Measurements from ENCODE around the gene NTRK3.

Gene NTRK3

GRCh38 chr15:88232771-88233201 lies 23.8 kb downstream of the NTRK3 start:
- no peak overlapping the region for H3K4me3 ChIP-seq (ENCODE audit: insufficient read depth, low read depth, low read length, poor library complexity, severe bottlenecking)
- no peaks in the 10 kb centered on the region for H3K36me3 ChIP-seq (ENCODE audit: control insufficient read depth, insufficient read depth, low read length)
- no peak overlapping the region for H3K27ac ChIP-seq (ENCODE audit: insufficient read depth, low read length, poor library complexity, severe bottlenecking)
- H3K4me1 ChIP-seq (ENCODE audit: control insufficient read depth, insufficient read depth, low read length, poor library complexity, severe bottlenecking) = no peaks in the 10 kb centered on the region
- H3K27me3 ChIP-seq (replicated peaks; ENCODE audit: control insufficient read depth, insufficient read depth, low read length, poor library complexity, severe bottlenecking) = no peaks in the 10 kb centered on the region
- H3K9me3 ChIP-seq (ENCODE audit: control insufficient read depth, low read length) = no peaks in the 10 kb centered on the region
- no peak for DNase-seq

- H3K36me3 ChIP-seq (ENCODE audit: control insufficient read depth, insufficient read depth, low read length) = no peaks in the 10 kb centered on the region
- H3K4me1 ChIP-seq (ENCODE audit: control insufficient read depth, insufficient read depth, low read length, poor library complexity, severe bottlenecking) = no peaks in the 10 kb centered on the region
- H3K27ac ChIP-seq (ENCODE audit: insufficient read depth, low read length, poor library complexity, severe bottlenecking) = no peak overlapping the region
- no peak for DNase-seq
- H3K4me3 ChIP-seq (ENCODE audit: insufficient read depth, low read depth, low read length, poor library complexity, severe bottlenecking) = no peak overlapping the region
- H3K27me3 ChIP-seq (replicated peaks; ENCODE audit: control insufficient read depth, insufficient read depth, low read length, poor library complexity, severe bottlenecking) = no peaks in the 10 kb centered on the region
- H3K9me3 ChIP-seq (ENCODE audit: control insufficient read depth, low read length) = no peaks in the 10 kb centered on the region
Measured at GRCh38 chr15:88231909-88232644, 24.5 kb downstream of the NTRK3 start.

- no peak for DNase-seq
- Histone ChIP-seq H3K36me3 (ENCODE audit: control insufficient read depth, insufficient read depth, low read length) (no peaks in the 10 kb centered on the region), H3K9me3 (ENCODE audit: control insufficient read depth, low read length) (no peaks in the 10 kb centered on the region), H3K4me3 (ENCODE audit: insufficient read depth, low read depth, low read length, poor library complexity, severe bottlenecking) (no peak overlapping the region), H3K27me3 (replicated peaks; ENCODE audit: control insufficient read depth, insufficient read depth, low read length, poor library complexity, severe bottlenecking) (no peaks in the 10 kb centered on the region), H3K27ac (ENCODE audit: insufficient read depth, low read length, poor library complexity, severe bottlenecking) (no peak overlapping the region), H3K4me1 (ENCODE audit: control insufficient read depth, insufficient read depth, low read length, poor library complexity, severe bottlenecking) (no peaks in the 10 kb centered on the region)
Measured at GRCh38 chr15:88230823-88231222, 25.7 kb downstream of the NTRK3 start.

GRCh38 chr15:88225461-88225860 lies 31.1 kb downstream of the NTRK3 start:
- H3K4me3 ChIP-seq (ENCODE audit: insufficient read depth, low read depth, low read length, poor library complexity, severe bottlenecking) = no peak overlapping the region
- no peaks in the 10 kb centered on the region for H3K9me3 ChIP-seq (ENCODE audit: control insufficient read depth, low read length)
- no peak for DNase-seq
- H3K4me1 ChIP-seq (ENCODE audit: control insufficient read depth, insufficient read depth, low read length, poor library complexity, severe bottlenecking) = no peaks in the 10 kb centered on the region
- H3K36me3 ChIP-seq (ENCODE audit: control insufficient read depth, insufficient read depth, low read length) = no peaks in the 10 kb centered on the region
- no peak overlapping the region for H3K27ac ChIP-seq (ENCODE audit: insufficient read depth, low read length, poor library complexity, severe bottlenecking)
- no peaks in the 10 kb centered on the region for H3K27me3 ChIP-seq (replicated peaks; ENCODE audit: control insufficient read depth, insufficient read depth, low read length, poor library complexity, severe bottlenecking)

GRCh38 chr15:88223084-88223483 lies 33.5 kb downstream of the NTRK3 start:
- DNase-seq = no peak
- H3K27me3 ChIP-seq (replicated peaks; ENCODE audit: control insufficient read depth, insufficient read depth, low read length, poor library complexity, severe bottlenecking) = no peaks in the 10 kb centered on the region
- no peaks in the 10 kb centered on the region for H3K4me1 ChIP-seq (ENCODE audit: control insufficient read depth, insufficient read depth, low read length, poor library complexity, severe bottlenecking)
- H3K9me3 ChIP-seq (ENCODE audit: control insufficient read depth, low read length) = no peaks in the 10 kb centered on the region
- no peaks in the 10 kb centered on the region for H3K36me3 ChIP-seq (ENCODE audit: control insufficient read depth, insufficient read depth, low read length)
- H3K27ac ChIP-seq (ENCODE audit: insufficient read depth, low read length, poor library complexity, severe bottlenecking) = no peak overlapping the region
- H3K4me3 ChIP-seq (ENCODE audit: insufficient read depth, low read depth, low read length, poor library complexity, severe bottlenecking) = no peak overlapping the region

GRCh38 chr15:88221836-88222235 lies 34.7 kb downstream of the NTRK3 start:
- no peaks in the 10 kb centered on the region for H3K36me3 ChIP-seq (ENCODE audit: control insufficient read depth, insufficient read depth, low read length)
- H3K4me1 ChIP-seq (ENCODE audit: control insufficient read depth, insufficient read depth, low read length, poor library complexity, severe bottlenecking) = no peaks in the 10 kb centered on the region
- no peaks in the 10 kb centered on the region for H3K9me3 ChIP-seq (ENCODE audit: control insufficient read depth, low read length)
- H3K4me3 ChIP-seq (ENCODE audit: insufficient read depth, low read depth, low read length, poor library complexity, severe bottlenecking) = no peak overlapping the region
- H3K27ac ChIP-seq (ENCODE audit: insufficient read depth, low read length, poor library complexity, severe bottlenecking) = no peak overlapping the region
- H3K27me3 ChIP-seq (replicated peaks; ENCODE audit: control insufficient read depth, insufficient read depth, low read length, poor library complexity, severe bottlenecking) = no peaks in the 10 kb centered on the region
- no peak for DNase-seq

- no peaks in the 10 kb centered on the region for H3K27me3 ChIP-seq (replicated peaks; ENCODE audit: control insufficient read depth, insufficient read depth, low read length, poor library complexity, severe bottlenecking)
- no peak for DNase-seq
- H3K4me3 ChIP-seq (ENCODE audit: insufficient read depth, low read depth, low read length, poor library complexity, severe bottlenecking) = no peak overlapping the region
- no peaks in the 10 kb centered on the region for H3K4me1 ChIP-seq (ENCODE audit: control insufficient read depth, insufficient read depth, low read length, poor library complexity, severe bottlenecking)
- no peak overlapping the region for H3K27ac ChIP-seq (ENCODE audit: insufficient read depth, low read length, poor library complexity, severe bottlenecking)
- no peaks in the 10 kb centered on the region for H3K9me3 ChIP-seq (ENCODE audit: control insufficient read depth, low read length)
- no peaks in the 10 kb centered on the region for H3K36me3 ChIP-seq (ENCODE audit: control insufficient read depth, insufficient read depth, low read length)
Measured at GRCh38 chr15:88220443-88221335, 35.9 kb downstream of the NTRK3 start.

- Histone ChIP-seq H3K4me3 (ENCODE audit: insufficient read depth, low read depth, low read length, poor library complexity, severe bottlenecking) (no peak overlapping the region), H3K27me3 (replicated peaks; ENCODE audit: control insufficient read depth, insufficient read depth, low read length, poor library complexity, severe bottlenecking) (no peaks in the 10 kb centered on the region), H3K36me3 (ENCODE audit: control insufficient read depth, insufficient read depth, low read length) (no peaks in the 10 kb centered on the region), H3K4me1 (ENCODE audit: control insufficient read depth, insufficient read depth, low read length, poor library complexity, severe bottlenecking) (no peaks in the 10 kb centered on the region), H3K27ac (ENCODE audit: insufficient read depth, low read length, poor library complexity, severe bottlenecking) (no peak overlapping the region), H3K9me3 (ENCODE audit: control insufficient read depth, low read length) (no peaks in the 10 kb centered on the region)
- no peak for DNase-seq
Measured at GRCh38 chr15:88219623-88220022, 36.9 kb downstream of the NTRK3 start.

- Histone ChIP-seq H3K27me3 (replicated peaks; ENCODE audit: control insufficient read depth, insufficient read depth, low read length, poor library complexity, severe bottlenecking) (no peaks in the 10 kb centered on the region), H3K9me3 (ENCODE audit: control insufficient read depth, low read length) (no peaks in the 10 kb centered on the region), H3K4me3 (ENCODE audit: insufficient read depth, low read depth, low read length, poor library complexity, severe bottlenecking) (no peak overlapping the region), H3K27ac (ENCODE audit: insufficient read depth, low read length, poor library complexity, severe bottlenecking) (no peak overlapping the region), H3K4me1 (ENCODE audit: control insufficient read depth, insufficient read depth, low read length, poor library complexity, severe bottlenecking) (no peaks in the 10 kb centered on the region), H3K36me3 (ENCODE audit: control insufficient read depth, insufficient read depth, low read length) (no peaks in the 10 kb centered on the region)
- DNase-seq = no peak
Measured at GRCh38 chr15:88218557-88219221, 37.9 kb downstream of the NTRK3 start.
